Tibial nerve (tissue), 3 donors: ENCODE measurements around the gene PPP1R3G.

Source experiments
- POLR2A ChIP-seq, 2 donors: fragments of 450-650 bp; IDR thresholded peaks; one replicate each; pipeline ENCODE4 v1.6.1; 2017; ENCODE audit warnings: antibody characterized with exemption in 2 of 2, mild to moderate bottlenecking in 2 of 2, moderate library complexity in 2 of 2
- TF ChIP-seq, protein P1 (sequence below), 5 experiments: fragments of 200-600 bp in 3 of 5; fragments of 450-650 bp in 2 of 5; sonication (generic) in 3 of 5; IDR thresholded peaks; one replicate each; pipeline ENCODE4 v1.5.1; 2016 to 2019; ENCODE audit warnings: antibody characterized with exemption in 5 of 5, mild to moderate bottlenecking in 3 of 5, moderate library complexity in 2 of 5

DNA sequence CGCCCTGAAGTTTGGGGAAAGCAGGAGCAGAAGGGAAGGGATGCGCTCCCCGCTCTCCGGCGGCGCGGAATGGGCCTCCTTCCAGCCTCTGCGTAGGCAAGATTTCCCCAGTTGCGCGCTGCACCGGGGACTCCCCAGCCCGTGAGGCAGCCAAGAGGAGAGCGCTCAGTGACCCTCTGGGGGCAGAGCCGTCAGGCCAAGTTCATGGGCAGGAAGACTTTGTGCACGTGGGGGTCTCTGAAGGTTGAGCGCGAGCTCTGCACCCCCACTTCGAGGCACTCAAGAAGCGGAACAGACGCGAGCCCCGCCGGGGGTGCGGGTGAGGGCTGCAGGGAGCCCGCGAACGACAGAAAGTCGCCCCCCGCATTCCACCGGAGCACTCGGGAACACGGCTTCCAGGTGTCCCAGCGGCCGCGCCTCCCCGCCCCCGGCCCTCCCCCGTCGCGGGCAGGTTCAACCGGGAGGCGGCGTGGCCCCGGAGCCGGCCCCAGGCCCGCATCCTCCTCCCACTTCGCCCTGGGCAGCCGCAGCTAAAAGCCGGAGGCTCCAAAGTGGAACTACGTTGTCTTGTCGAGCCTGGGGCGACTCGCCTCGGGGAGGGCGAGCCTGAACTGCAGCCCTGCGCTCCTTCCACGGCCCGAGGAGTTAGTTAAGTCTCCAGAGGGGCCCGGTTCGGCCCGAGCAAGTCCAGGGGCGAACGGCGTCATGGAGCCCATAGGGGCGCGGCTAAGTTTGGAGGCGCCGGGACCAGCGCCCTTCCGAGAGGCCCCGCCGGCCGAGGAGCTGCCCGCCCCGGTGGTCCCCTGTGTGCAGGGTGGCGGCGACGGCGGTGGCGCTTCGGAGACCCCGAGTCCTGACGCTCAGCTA is at the start of gene PPP1R3G:
- no peak for TF ChIP-seq POLR2A (IDR thresholded peaks at IDR 0.05)
- TF ChIP-seq, protein P1, sequence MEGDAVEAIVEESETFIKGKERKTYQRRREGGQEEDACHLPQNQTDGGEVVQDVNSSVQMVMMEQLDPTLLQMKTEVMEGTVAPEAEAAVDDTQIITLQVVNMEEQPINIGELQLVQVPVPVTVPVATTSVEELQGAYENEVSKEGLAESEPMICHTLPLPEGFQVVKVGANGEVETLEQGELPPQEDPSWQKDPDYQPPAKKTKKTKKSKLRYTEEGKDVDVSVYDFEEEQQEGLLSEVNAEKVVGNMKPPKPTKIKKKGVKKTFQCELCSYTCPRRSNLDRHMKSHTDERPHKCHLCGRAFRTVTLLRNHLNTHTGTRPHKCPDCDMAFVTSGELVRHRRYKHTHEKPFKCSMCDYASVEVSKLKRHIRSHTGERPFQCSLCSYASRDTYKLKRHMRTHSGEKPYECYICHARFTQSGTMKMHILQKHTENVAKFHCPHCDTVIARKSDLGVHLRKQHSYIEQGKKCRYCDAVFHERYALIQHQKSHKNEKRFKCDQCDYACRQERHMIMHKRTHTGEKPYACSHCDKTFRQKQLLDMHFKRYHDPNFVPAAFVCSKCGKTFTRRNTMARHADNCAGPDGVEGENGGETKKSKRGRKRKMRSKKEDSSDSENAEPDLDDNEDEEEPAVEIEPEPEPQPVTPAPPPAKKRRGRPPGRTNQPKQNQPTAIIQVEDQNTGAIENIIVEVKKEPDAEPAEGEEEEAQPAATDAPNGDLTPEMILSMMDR (IDR thresholded peaks at IDR 0.05) = no peak
